Activated T-helper 9 cell treated with anti-CD3 and anti-CD28 coated beads, Interleukin-2, amount 50 U/mL, for 16 hours (primary cell): ENCODE results near the gene DRAXIN.

ENCODE experiments used
- DNase-seq: peaks from one replicate; pipeline ENCODE4 v3.0.0-alpha.2; 2020; ENCODE audit warnings: low read depth

The DRAXIN gene

GRCh38 chr1:11654939-11655808 is 36.3 kb upstream of the DRAXIN start:
- no peak for DNase-seq

- DNase-seq, result no peak
Measured at GRCh38 chr1:11657654-11658053, 33.9 kb upstream of the DRAXIN start.

- no peak for DNase-seq
Measured at GRCh38 chr1:11658542-11658941, 33.0 kb upstream of the DRAXIN start.

GRCh38 chr1:11659748-11660147 is 31.8 kb upstream of the DRAXIN start:
- DNase-seq, result no peak

GRCh38 chr1:11661103-11661502 is 30.4 kb upstream of the DRAXIN start:
- no peak for DNase-seq

GRCh38 chr1:11664336-11665065 is 27.0 kb upstream of the DRAXIN start:
- peak; percentile 37 for DNase-seq

DNA sequence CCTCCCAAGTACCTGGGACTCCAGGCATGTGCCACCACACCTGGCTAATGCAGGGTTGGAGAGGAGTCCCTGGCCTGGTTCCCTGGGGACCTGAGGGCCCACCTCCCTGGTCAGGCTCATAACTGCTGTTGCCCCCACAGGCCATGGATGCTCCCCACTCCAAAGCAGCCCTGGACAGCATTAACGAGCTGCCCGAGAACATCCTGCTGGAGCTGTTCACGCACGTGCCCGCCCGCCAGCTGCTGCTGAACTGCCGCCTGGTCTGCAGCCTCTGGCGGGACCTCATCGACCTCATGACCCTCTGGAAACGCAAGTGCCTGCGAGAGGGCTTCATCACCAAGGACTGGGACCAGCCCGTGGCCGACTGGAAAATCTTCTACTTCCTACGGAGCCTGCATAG is 23.0 kb upstream of the DRAXIN start:
- DNase-seq, result no peak

- DNase-seq, result no peak
Measured at GRCh38 chr1:11670747-11671146, 20.8 kb upstream of the DRAXIN start.

DNA sequence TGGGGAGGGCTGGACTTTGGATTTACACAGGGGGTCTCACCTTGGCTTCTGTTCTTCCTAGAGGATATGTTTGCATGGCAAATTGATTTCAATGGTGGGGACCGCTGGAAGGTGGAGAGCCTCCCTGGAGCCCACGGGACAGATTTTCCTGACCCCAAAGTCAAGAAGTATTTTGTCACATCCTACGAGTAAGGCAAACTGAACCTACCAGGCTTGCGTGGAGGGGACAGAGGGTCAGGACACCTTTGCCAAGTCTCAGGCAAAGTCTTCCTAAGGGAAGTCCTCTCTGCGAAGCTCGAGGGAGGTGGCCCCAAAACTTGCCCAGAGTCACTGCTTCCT is 20.3 kb upstream of the DRAXIN start:
- DNase-seq, result no peak

GRCh38 chr1:11671544-11672286 is 19.8 kb upstream of the DRAXIN start:
- DNase-seq, result no peak

DNA sequence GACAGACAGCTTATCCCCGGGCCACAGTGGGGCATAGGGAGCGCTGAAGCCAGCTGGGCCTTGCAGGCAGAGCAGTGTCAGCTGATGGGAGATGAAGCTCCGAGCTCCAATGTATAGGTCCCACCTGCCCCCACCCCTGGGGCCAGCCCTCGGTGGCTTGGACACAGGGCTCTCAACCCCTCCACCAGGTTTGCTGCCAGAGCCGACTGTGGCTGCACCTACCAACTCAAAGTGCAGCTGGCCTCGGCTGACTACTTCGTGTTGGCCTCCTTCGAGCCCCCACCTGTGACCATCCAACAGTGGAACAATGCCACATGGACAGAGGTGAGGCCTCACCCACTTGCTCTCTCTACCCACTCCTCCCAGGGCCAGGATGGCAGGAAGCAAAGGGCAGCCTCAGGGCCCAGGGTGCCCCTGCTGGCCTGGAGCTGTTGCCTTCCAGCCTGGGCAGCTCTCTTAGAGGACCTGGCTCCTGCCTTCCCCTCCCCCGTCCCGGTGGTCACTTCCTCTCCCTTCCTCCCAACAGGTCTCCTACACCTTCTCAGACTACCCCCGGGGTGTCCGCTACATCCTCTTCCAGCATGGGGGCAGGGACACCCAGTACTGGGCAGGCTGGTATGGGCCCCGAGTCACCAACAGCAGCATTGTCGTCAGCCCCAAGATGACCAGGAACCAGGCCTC is 18.3 kb upstream of the DRAXIN start:
- DNase-seq, result no peak

DNA sequence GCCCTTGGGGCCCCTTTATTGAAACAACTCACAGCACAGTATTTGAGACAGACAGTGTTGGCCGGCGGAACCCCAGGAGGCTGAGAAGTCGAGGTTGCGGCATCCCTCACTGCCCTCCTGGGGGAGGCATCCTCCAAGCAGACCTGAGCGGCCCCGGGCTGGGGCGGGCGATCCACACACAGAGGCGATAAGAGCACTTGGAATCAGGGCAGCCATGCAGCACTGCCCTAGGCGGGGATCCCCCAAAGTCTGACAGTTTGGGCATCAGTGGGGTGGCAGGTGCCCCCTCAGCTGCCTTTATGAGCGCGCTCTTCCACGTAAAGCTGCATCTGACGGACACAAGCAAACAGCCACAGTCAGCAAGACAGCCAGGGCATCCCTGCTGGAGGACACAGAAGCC is 17.0 kb upstream of the DRAXIN start:
- DNase-seq, result no peak

GRCh38 chr1:11675325-11675724 is 16.2 kb upstream of the DRAXIN start:
- DNase-seq, result no peak

DNA sequence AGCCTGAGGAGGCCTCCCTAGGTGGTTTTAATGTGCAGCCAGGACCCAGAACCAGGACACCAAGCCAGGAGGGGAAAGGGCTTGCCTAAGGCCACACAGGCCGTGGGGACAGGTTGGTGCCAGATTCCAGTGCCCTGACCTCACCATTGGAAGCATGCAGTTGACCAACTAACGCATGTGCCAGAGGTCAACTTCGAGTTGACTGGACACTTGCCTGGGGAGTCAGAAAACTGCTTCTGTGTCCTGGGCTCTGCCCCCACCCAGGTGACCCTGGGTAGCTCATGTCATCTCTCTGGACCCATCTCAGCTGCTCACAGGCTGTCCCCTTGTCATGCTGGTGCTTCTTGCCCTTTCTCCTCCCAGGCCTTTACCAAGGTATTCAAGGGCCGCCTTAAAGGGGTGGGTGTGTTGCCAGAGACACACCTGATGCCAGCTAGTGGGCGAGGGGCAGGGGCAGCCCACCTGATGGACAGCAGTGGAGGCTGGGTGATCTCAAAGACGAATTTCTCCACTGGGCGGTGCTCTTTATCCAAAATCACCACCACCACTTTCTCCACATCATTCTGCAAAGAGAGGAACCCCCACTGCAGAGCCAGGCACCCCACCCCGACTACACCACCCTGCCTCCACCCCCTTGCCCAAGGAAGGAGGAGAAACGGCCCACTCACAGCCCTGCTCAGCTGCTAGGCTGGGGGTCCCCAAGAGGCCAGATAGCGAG is 15.0 kb upstream of the DRAXIN start:
- no peak for DNase-seq

GRCh38 chr1:11678442-11678841 is 13.1 kb upstream of the DRAXIN start:
- no peak for DNase-seq

- peak; percentile 8 for DNase-seq
Measured at GRCh38 chr1:11680270-11681070, 11.0 kb upstream of the DRAXIN start.

- peak; percentile 87 for DNase-seq
Measured at GRCh38 chr1:11681071-11681771, 10.3 kb upstream of the DRAXIN start, which contains the start of gene MAD2L2. MAD2L2 (minus strand) TSS chr1:11681148; CDS start chr1:11680601, 547 bp downstream.

GRCh38 chr1:11682287-11682771 is 9.2 kb upstream of the DRAXIN start:
- DNase-seq, result no peak

- DNase-seq, result no peak
Measured at GRCh38 chr1:11682799-11683198, 8.7 kb upstream of the DRAXIN start.

DNA sequence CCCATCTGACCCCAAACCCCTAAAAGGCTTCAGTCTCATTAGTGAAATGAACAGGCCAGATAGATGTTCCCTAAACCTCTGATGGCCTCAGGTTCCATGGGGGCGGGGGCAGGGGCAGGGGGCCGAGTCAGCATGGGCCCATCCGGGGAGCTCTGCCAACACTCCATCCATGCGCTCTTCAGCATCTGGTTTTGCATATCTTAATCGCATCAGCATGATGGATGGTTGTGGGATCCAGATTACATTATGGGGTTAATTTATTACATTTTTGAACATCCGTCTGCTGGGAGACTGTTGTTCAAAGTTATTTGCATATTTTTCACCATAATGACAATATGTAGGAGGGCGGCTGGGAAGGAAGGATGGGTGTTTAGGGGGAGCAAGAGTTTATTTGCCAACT is 7.4 kb upstream of the DRAXIN start:
- DNase-seq, result no peak
